NCI-H446 (cell line): ENCODE results near the gene ELAC2.

Source experiments
- DNase-seq, 2 experiments: peaks; one replicate each; lab custom pipeline; 2025; lab: John Stamatoyannopoulos, UW

The ELAC2 gene

DNA sequence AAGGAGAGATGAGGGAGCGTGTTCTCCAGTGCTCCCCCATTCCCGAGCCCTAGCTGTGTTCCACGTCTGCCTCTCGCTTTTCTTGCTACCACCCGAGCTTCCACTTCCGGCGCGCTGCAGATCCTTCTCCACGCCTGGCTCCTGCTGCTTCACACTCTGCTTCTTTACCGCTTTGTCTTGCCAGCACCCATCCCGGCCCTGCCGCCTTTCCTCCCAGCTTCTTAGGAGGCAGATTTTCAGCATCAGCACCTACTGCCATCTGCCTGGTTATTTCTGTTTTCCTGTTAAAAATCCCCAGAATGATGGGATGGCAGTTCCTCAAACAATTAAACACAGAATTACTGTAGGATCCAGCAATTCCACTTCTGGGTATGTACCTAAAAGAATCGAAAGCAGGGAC, 64.7 kb downstream of the ELAC2 start:
- DNase-seq: no peak

DNA sequence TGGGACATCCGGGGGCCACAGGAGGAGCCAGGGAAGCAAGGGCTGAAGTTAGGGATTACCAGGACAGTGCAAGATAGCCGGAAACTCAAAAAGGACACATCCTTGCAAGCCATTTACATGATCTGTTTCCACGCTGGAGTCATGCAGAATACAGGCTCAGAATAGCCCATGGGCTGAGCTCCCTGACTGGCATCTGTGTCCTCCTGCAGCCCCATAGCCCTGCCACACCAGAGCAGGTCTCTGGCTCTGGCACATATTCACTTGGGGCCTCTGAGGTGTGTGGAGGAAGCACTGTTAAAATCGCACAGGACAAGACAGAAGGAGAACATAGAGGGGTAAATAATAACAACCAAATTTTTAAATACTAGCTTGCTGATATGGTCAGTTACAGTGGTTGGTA, 65.8 kb downstream of the ELAC2 start:
- DNase-seq: no peak

DNA sequence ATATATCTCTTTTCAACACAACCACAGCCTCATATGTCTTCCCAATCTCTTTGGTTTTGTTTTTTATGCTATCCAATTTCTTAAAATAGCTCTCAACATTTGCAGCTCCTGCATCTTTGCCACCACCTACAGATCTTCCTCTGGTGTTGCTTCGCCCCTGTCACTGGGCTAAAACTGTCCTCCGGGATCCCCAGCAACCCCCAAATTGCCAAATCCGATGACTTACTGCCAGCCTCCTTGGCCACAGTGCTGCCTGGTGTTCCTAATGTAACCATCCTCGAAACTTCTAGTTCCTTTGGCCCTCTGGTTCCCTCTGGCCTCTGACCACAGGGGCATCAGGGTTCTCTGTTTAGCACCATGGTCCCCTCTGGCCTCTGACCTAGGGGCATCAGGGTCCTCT, 70.8 kb downstream of the ELAC2 start:
- DNase-seq: no peak
